SK-N-SH treated with all-trans-retinoic acid at 6 μM for 48 hours (cell line): Measurements from ENCODE around the gene AP2B1.

ENCODE experiments used
- ATAC-seq: fragments of 200-7000 bp; cut with Tn5 transposase; 3 replicates; pipeline ENCODE4 v1.9.1; 2020; ENCODE audit warnings: mild to moderate bottlenecking, moderate library complexity
- ARNTL ChIP-seq: fragments of 450-650 bp; formaldehyde crosslinking; IDR thresholded peaks from 2 replicates; pipeline ENCODE4 v1.5.0; 2020; ENCODE audit warnings: low read depth, mild to moderate bottlenecking, moderate library complexity, borderline replicate concordance
- BACH2 ChIP-seq: fragments of 250-450 bp; sonication (Bioruptor Pico); IDR thresholded peaks from 2 replicates; pipeline ENCODE4 v1.9.0; 2021; ENCODE audit warnings: mild to moderate bottlenecking, borderline replicate concordance
- CREB5 ChIP-seq: fragments of 250-450 bp; sonication (Bioruptor Pico); IDR thresholded peaks from 2 replicates; pipeline ENCODE4 v1.5.1; 2020; ENCODE audit warnings: low read depth, mild to moderate bottlenecking, moderate library complexity
- CSDC2 ChIP-seq: fragments of 250-450 bp; sonication (Bioruptor Pico); IDR thresholded peaks from 2 replicates; pipeline ENCODE4 v1.5.0; 2020; ENCODE audit warnings: mild to moderate bottlenecking, moderate library complexity
- CSRNP3 ChIP-seq: fragments of 250-450 bp; sonication (Bioruptor Pico); IDR thresholded peaks from 2 replicates; pipeline ENCODE4 v1.5.1; 2021; ENCODE audit warnings: mild to moderate bottlenecking, moderate library complexity
- ESRRG ChIP-seq: fragments of 250-450 bp; sonication (Bioruptor Pico); IDR thresholded peaks from 2 replicates; pipeline ENCODE4 v1.6.1; 2021; ENCODE audit warnings: mild to moderate bottlenecking
- ISL1 ChIP-seq: fragments of 250-450 bp; sonication (Bioruptor Pico); IDR thresholded peaks from 2 replicates; pipeline ENCODE4 v2.1.2; 2022; ENCODE audit warnings: mild to moderate bottlenecking, moderate library complexity
- PATZ1 ChIP-seq: fragments of 250-450 bp; sonication (Bioruptor Pico); IDR thresholded peaks from 2 replicates; pipeline ENCODE4 v1.8.0; 2020; ENCODE audit warnings: mild to moderate bottlenecking, moderate library complexity, borderline replicate concordance
- POU6F1 ChIP-seq: fragments of 250-450 bp; sonication (Bioruptor Pico); IDR thresholded peaks from 2 replicates; pipeline ENCODE4 v1.8.0; 2021; ENCODE audit warnings: low read depth, mild to moderate bottlenecking, moderate library complexity, borderline replicate concordance
- PPARA ChIP-seq: fragments of 250-450 bp; sonication (Bioruptor Pico); IDR thresholded peaks from 2 replicates; pipeline ENCODE4 v1.5.0; 2020; ENCODE audit warnings: mild to moderate bottlenecking, borderline replicate concordance
- RARB ChIP-seq: fragments of 250-450 bp; sonication (Bioruptor Pico); IDR thresholded peaks from 2 replicates; pipeline ENCODE4 v1.8.0; 2021; ENCODE audit warnings: mild to moderate bottlenecking, moderate library complexity
- TCF4 ChIP-seq: fragments of 250-450 bp; sonication (Bioruptor Pico); IDR thresholded peaks from 2 replicates; pipeline ENCODE4 v1.8.0; 2021; ENCODE audit warnings: mild to moderate bottlenecking, moderate library complexity, borderline replicate concordance
- TSHZ2 ChIP-seq: fragments of 250-450 bp; sonication (Bioruptor Pico); IDR thresholded peaks from 2 replicates; pipeline ENCODE4 v1.5.0; 2020; ENCODE audit warnings: mild to moderate bottlenecking, moderate library complexity
- ZC3H10 ChIP-seq: fragments of 250-450 bp; sonication (Bioruptor Pico); IDR thresholded peaks from 2 replicates; pipeline ENCODE4 v1.5.1; 2021; ENCODE audit warnings: mild to moderate bottlenecking, moderate library complexity
- ZFP3 ChIP-seq: fragments of 250-450 bp; sonication (Bioruptor Pico); IDR thresholded peaks from 2 replicates; pipeline ENCODE4 v1.5.0; 2020; ENCODE audit warnings: mild to moderate bottlenecking, moderate library complexity
- ZFP30 ChIP-seq: fragments of 450-650 bp; formaldehyde crosslinking; IDR thresholded peaks from 2 replicates; pipeline ENCODE4 v1.5.0; 2022; ENCODE audit warnings: mild to moderate bottlenecking, moderate library complexity
- ZNF565 ChIP-seq: fragments of 450-650 bp; formaldehyde crosslinking; conservative IDR thresholded peaks from 2 replicates; pipeline ENCODE4 v1.5.0; 2020; ENCODE audit warnings: low read depth, mild to moderate bottlenecking, moderate library complexity
- ZNF70 ChIP-seq: fragments of 450-650 bp; formaldehyde crosslinking; IDR thresholded peaks from 2 replicates; pipeline ENCODE4 v1.5.0; 2020; ENCODE audit warnings: mild to moderate bottlenecking, moderate library complexity
- ZNF8 ChIP-seq: fragments of 450-650 bp; formaldehyde crosslinking; IDR thresholded peaks from 2 replicates; pipeline ENCODE4 v1.5.0; 2020; ENCODE audit warnings: mild to moderate bottlenecking, moderate library complexity

Gene AP2B1

GRCh38 chr17:35738519-35739133 lies 151.5 kb downstream of the AP2B1 start:
- no peak for ATAC-seq
- TF ChIP-seq ZNF8 (CRISPR knock-in tag) = no peak
- no peak for TF ChIP-seq ZNF565 (CRISPR knock-in tag)

GRCh38 chr17:35740216-35740615 lies 153.1 kb downstream of the AP2B1 start:
- TF ChIP-seq ZFP3 (CRISPR knock-in tag) (no peak), CSDC2 (no peak), ISL1 (no peak), ARNTL (no peak), RARB (no peak), ZFP30 (no peak), CREB5 (CRISPR knock-in tag) (no peak), ZNF565 (CRISPR knock-in tag) (no peak), PATZ1 (CRISPR knock-in tag) (no peak), BACH2 (CRISPR knock-in tag) (no peak), TCF4 (CRISPR knock-in tag) (no peak), ZNF8 (CRISPR knock-in tag) (no peak), TSHZ2 (CRISPR knock-in tag) (no peak), PPARA (CRISPR knock-in tag) (no peak), ZNF70 (CRISPR knock-in tag) (no peak), ZC3H10 (no peak), CSRNP3 (CRISPR knock-in tag) (no peak)
- no peak for ATAC-seq

- ATAC-seq = peak; percentile 5; the same call in 1 of the 3 replicates
- no peak for TF ChIP-seq ARNTL
- TF ChIP-seq ZC3H10 = no peak
- no peak for TF ChIP-seq CSDC2
- no peak for TF ChIP-seq POU6F1 (CRISPR knock-in tag)
- TF ChIP-seq ESRRG = no peak
Measured at GRCh38 chr17:35740997-35741931, 154.1 kb downstream of the AP2B1 start.
